Fibroblast of gingiva (primary cell): ENCODE data around the gene CFAP68.
A peak's percentile ranks its signal among the peaks of the same experiment; 100 is the strongest.

Experiments
- DNase-seq: peaks from one replicate; pipeline ENCODE4 v3.0.0-alpha.2; 2011; ENCODE audit warnings: low read depth

Gene CFAP68

GRCh38 chr11:111878849-111879636, at the start of gene CFAP68, which contains the start of gene FDXACB1:
Gene CFAP68, plus strand, starts transcription at chr11:111879541. Its CDS starts 20 bp downstream, at chr11:111879561.
Gene FDXACB1, minus strand, starts transcription at chr11:111879165. Its CDS starts 33 bp downstream, at chr11:111879132.
- DNase-seq: peak; percentile 93

DNA sequence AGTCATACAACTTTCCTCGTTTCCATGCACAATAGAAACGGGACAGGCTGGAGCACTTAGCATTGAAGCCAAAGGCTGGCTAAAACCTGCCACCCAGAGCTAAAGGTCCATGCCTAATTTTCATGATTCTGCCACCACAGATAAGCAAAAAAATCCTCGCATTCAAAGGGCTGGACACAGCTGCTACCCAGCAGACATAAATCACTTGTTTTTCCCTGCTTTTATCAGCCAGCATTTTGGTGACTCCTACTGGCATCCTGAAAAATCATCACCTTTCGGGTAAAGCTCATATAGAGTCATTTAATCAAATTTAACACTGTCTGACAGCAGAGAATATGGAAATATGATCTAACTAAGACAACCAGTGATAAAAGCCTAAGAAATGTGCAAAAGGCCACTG, 45.8 kb upstream of the CFAP68 start:
- DNase-seq: peak; percentile 37

DNA sequence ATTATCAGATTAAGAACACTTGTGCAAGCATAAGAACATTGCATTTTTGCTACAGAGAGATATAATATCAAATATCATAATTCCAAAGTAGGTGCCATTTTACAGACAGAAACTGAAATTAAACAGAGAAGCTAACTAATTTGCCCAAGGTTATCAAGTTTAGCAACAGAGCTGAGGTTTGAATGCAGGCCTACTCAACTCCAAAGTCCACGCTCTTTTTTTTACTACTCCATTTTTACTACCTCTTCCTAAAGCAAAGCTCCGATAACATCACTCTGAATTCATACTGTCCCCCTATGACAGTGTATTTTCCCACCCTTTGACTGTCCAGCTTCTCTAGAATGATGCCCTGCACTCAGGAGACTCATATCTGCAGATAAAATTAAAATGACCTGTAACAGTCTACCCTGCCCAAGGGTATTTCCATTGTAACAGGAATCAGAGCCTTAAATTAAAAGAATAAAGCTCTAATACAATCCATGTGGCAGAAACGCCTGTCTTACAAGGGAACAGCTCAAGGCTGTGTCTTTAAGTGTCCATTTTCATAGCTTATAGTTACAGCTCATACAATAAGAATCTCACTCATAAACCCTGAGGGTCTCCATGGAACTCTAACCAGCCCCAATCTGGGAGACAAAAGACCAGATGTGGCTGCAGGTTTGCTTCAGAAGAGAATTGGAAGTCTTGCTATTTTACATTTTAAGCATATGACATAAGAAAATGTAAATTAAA, 44.7 kb upstream of the CFAP68 start:
- DNase-seq: no peak

DNA sequence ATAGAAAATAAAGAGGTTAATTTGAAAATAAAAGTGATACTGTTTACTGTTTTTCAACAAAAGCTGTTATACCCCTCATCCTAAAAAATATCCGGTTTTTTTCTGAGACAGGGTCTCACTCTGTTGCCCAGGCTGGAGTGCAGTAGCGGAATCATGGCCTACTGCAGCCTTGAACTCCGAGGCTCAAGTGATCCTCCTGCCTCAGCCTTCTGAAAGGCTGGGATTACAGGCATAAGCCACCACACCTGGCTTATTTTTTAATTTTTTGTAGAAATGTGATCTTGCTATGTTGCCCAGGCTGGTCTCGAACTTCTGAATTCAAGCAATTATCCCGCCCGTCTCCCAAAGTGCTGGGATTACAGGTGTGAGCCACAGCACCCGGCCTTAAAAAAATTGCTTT, 43.7 kb upstream of the CFAP68 start:
- DNase-seq: no peak

- DNase-seq: peak; percentile 85
These were observed 43.2 kb upstream of the CFAP68 start for GRCh38 chr11:111836162-111836561.

DNA sequence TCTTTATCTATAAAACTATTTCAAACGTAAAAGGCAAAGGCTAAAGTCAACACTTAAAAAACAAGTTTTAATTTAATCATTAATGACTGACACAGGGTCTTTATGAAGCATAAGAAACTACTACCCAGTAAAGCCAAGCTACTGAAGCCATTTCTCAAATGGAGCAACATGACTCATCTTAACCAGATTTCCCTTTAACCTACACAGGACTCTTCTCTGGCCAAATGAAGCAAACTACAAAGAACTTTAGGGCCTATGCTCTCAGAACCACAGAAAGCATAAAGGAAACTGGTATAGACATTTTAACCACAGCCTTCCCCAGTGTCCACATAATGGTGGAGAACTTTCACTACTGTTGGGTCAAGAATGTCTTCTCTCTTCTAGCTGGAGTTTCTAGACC, 42.6 kb upstream of the CFAP68 start:
- DNase-seq: peak; percentile 65

DNA sequence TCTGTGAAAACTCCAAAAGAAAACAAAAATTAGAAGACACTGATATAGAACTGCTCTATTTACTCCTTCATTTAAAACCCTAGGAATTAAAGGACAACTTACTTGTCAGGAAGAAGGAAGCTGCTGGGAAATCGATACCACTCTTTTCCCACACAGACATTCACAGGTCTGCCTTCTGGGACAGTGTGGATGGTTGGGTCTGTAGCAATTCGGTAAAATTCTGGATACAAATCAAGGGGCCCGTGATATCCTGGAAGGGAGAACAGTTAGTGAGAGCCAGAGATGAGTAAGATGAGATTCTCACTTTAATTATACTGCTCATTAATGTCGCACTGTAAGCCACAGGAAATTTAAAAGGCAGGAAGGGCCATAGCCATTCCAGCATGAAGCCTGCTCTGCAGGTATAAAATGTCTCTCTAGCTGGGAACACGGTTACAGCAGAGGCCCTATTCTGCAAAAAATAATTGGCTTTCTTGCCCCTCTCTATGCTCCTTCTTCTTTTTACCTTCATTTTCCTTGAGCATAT, 41.9 kb upstream of the CFAP68 start:
- DNase-seq: no peak

DNA sequence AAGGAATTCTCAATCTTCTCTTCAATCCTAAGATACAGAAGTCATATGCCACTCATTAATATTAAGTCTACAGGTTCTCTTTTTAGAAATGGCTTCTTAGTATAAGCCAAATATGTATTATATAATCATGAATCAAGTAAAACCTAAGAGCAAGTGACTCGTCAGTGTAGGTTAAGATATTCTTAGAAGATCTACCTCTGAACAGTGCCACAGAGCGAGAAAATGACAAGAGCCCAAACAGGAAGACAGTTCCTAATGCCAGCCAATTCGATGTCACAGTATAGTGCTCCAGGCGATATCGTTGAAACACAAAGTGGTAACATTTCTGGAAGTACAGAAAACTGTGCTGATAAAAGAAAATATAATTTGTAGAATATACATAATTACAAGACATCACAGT, 41.3 kb upstream of the CFAP68 start:
- no peak for DNase-seq

GRCh38 chr11:111840143-111840542, 39.2 kb upstream of the CFAP68 start:
- DNase-seq: peak; percentile 59

GRCh38 chr11:111841370-111842053, 37.8 kb upstream of the CFAP68 start:
- peak; percentile 78 for DNase-seq

DNA sequence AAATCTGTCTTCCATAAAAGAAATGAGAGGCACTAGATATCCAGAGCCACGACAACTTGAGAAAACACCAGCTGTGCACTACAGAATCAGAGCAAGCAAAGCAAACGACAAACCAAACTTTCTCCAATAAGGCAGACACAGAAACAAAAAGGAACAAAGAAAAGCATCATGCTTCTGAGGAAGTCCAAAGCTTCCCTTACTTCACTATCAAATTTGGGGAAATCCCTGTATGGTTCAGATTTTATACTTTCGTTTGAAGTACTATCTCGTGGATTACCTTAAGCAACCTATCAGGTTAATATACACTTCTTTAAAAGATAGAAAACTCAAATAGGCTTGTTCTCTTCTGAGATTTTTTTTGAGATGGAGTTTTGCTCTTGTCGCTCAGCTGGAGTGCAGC, 35.7 kb upstream of the CFAP68 start:
- DNase-seq: no peak

DNA sequence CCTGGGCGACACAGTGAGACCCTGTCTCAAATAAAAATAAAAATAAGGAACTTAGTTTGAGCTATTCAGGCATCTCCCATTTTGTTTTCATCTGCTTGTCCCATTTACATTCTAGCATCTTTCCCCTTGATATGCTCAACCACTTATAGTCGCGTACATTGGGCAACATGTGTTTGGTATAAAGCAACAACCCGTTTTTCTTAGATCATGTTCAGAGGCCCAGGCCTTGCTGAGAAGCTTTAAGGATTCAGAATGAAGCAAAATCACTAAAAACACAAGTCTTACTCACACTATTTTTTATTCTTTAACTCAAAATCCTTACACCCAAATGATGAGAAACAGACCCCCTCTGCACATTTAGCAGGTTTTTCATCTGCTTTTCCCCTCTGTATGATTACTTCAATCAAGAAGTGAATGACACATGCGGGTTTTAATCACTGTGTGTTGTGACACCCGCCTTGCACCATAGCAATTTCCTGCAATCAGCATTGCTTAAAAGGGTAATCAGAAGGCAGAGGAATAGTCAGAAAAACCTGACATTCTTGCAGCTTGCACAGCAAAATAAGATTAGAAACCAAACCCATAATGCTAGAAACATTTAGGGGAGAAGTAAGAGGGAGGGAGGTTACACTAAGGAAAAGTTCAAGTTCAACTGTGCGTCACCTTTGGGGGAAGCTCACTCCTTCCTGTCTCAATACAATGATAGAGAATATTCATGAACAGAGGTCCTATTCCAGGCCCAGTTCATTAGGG, 33.9 kb upstream of the CFAP68 start:
- no peak for DNase-seq

- DNase-seq: peak; percentile 17
These were observed 33.3 kb upstream of the CFAP68 start for GRCh38 chr11:111846063-111846462.

GRCh38 chr11:111846636-111847035, 32.7 kb upstream of the CFAP68 start:
- peak; percentile 31 for DNase-seq

DNA sequence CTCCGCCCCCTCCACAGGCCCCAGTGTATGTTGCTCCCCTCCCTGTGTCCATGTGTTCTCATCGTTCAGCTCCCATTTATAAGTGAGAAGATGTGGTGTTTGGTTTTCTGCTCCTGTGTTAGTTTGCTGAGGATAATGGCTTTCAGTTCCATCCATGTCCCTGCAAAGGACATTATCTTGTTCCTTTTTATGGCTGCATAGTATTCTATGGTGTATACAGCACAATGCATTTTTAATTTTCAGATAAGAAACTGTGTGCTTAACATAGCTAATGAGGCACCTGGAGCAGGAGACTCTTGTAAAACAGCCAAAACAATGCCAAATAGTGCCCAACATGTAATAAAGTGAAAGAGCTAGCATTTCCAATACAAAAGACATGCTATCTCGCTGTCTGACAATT, 29.7 kb upstream of the CFAP68 start:
- DNase-seq: no peak

DNA sequence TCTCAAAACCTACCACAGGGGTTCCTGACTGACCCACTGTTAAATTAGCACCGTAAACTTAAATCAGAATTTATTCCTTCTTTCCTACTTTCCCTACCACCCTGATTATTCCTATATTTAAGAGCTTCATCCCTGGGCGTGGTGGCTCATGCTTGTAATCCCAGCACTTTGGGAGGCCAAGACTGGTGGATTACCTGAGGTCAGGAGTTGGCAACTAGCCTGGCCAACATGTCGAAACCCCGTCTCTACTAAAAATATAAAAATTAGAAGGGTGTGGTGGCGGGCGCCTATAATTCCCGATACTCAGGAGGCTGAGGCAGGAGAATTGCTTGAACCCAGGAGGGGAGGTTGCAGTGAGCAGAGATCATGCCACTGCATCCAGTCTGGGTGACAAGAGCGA, 28.3 kb upstream of the CFAP68 start:
- no peak for DNase-seq

GRCh38 chr11:111851636-111852035, 27.7 kb upstream of the CFAP68 start:
- peak; percentile 24 for DNase-seq

DNA sequence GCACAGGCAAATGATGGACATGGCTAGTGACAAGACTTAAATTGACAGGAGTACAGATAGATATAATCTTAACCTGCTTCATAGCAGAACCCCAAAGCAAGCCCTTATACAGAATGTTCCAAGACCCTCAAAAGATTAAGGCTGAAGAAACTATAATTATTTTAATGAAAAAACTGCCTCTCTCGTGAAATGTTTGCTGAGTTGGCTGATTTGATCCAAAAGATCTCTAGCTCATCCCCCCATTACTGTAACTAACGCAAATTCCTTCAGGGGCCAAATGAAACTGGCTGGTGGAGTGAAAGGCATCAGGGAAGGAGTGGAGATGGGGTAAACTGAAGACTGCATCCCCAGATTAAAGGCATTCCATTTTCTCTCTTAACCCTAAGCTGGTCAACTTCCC, 27.2 kb upstream of the CFAP68 start:
- DNase-seq: no peak

DNA sequence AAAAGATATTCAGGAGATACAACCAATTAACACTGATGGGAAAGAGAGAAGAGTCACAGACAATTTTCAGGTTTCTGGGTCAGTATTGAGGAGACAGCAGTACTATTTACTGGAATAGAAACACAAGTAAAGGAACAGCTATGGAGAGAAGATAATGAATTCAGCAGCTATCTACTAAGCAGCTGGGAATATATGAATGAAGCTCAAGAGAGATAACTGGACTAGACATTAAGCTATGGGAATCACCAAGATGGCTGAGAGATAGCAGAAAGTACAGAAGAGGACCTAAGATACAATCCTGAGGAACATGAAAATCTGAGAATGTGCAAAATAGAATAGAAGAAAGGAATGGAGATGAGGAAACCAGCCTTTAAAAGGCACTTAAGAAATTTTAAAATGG, 23.8 kb upstream of the CFAP68 start:
- DNase-seq: no peak

DNA sequence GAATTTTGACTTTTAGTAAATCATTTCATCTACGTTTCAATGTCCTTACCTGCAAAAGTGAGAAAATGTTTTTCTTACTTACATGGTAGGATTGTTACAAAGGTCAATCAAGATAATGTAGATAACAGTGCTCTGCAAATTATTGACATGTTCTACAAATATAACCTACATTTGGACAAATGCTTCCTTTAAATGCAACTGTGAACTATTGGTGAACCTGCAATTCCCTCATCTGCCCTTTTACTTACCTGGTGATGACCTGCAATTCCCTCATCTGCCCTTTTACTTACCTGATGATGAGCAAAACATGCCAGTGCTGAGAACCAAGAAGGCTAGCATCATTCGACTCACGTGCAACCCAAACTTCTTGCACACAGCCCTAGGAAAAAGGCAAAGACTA, 19.1 kb upstream of the CFAP68 start:
- no peak for DNase-seq

- DNase-seq: no peak
These were observed 9.2 kb upstream of the CFAP68 start for GRCh38 chr11:111870113-111870512.

DNA sequence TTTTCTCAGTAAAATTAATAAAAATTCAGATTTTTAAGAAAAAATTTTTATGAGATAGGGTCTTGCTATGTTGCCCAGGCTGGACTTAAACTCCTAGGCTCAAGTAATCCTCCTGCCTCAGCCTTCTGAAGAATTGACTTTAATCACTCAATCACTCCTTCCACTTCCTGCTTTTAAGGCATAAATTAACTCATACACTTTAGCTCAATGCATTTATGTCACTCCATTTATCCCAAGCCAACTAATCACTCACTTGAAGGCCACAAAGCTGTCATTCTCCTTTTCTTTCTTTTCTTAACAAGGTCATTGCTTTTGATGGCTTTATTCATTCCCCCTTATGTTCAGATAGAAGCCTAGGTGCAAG, 8.8 kb upstream of the CFAP68 start:
- no peak for DNase-seq
